HG02798 (cell line): ENCODE measurements around the gene TMEM242.

Experiments used
- ATAC-seq: cut with Tn5 transposase; IDR thresholded peaks from one replicate; pipeline ENCODE4 v1.9.1; 2021; ENCODE audit warnings: mild to moderate bottlenecking; ENCODE audit not compliant: unreplicated experiment, poor library complexity

TMEM242 gene

GRCh38 chr6:157272866-157273755 is 50.2 kb downstream of the TMEM242 start:
- ATAC-seq: no peak

- ATAC-seq: no peak
These were observed 50.9 kb downstream of the TMEM242 start for GRCh38 chr6:157272372-157272771.

- no peak for ATAC-seq
These were observed 51.4 kb downstream of the TMEM242 start for GRCh38 chr6:157271911-157272310.

GRCh38 chr6:157271441-157271840 is 51.9 kb downstream of the TMEM242 start:
- ATAC-seq: no peak

GRCh38 chr6:157270916-157271315 is 52.4 kb downstream of the TMEM242 start:
- ATAC-seq: no peak

- ATAC-seq: no peak
These were observed 53.0 kb downstream of the TMEM242 start for GRCh38 chr6:157270308-157270707.

GRCh38 chr6:157269261-157269794 is 54.0 kb downstream of the TMEM242 start:
- ATAC-seq: no peak

- no peak for ATAC-seq
These were observed 54.5 kb downstream of the TMEM242 start for GRCh38 chr6:157268835-157269234.

- no peak for ATAC-seq
These were observed 54.9 kb downstream of the TMEM242 start for GRCh38 chr6:157268396-157268795.

GRCh38 chr6:157267654-157268053 is 55.7 kb downstream of the TMEM242 start:
- no peak for ATAC-seq

- no peak for ATAC-seq
These were observed 56.2 kb downstream of the TMEM242 start for GRCh38 chr6:157267109-157267611.

- no peak for ATAC-seq
These were observed 56.8 kb downstream of the TMEM242 start for GRCh38 chr6:157266274-157267101.

- ATAC-seq: no peak
These were observed 57.7 kb downstream of the TMEM242 start for GRCh38 chr6:157265635-157266034.

GRCh38 chr6:157265186-157265585 is 58.1 kb downstream of the TMEM242 start:
- no peak for ATAC-seq

- no peak for ATAC-seq
These were observed 58.6 kb downstream of the TMEM242 start for GRCh38 chr6:157264701-157265100.

GRCh38 chr6:157263881-157264397 is 59.4 kb downstream of the TMEM242 start:
- ATAC-seq: no peak

- ATAC-seq: no peak
These were observed 60.2 kb downstream of the TMEM242 start for GRCh38 chr6:157263146-157263545.

- ATAC-seq: no peak
These were observed 61.7 kb downstream of the TMEM242 start for GRCh38 chr6:157261606-157262005.

GRCh38 chr6:157260735-157261410 is 62.4 kb downstream of the TMEM242 start:
- ATAC-seq: no peak

GRCh38 chr6:157259443-157259842 is 63.9 kb downstream of the TMEM242 start:
- no peak for ATAC-seq
